H9 (cell line): ENCODE data around the gene SAP30L. TPM values are rescaled to one million over a fixed set of nuclear protein-coding genes. Genes with fewer than 3 reads are reported as not detected.

ENCODE experiments used
- DNase-seq: peaks from one replicate; pipeline ENCODE4 v3.0.0-alpha.2; 2017
- H2AFZ ChIP-seq: one replicate; pipeline ENCODE4 v1.6.1; 2013; ENCODE audit warnings: mild to moderate bottlenecking, low read length, control low read depth, moderate library complexity
- H2AK5ac ChIP-seq: 2 replicates; pipeline ENCODE4 v1.6.1; 2013; ENCODE audit warnings: low read length, control low read depth, mixed read lengths; ENCODE audit not compliant: insufficient read length
- H2BK120ac ChIP-seq: one replicate; pipeline ENCODE4 v1.6.1; 2013; ENCODE audit warnings: low read depth, mild to moderate bottlenecking, low read length, control low read depth, inconsistent platforms; ENCODE audit not compliant: poor library complexity, severe bottlenecking
- H2BK12ac ChIP-seq: 2 replicates; pipeline ENCODE4 v1.6.1; 2013; ENCODE audit warnings: low read length, control low read depth, mixed read lengths, low read depth; ENCODE audit not compliant: insufficient read length
- H2BK15ac ChIP-seq: 2 replicates; pipeline ENCODE4 v1.6.1; 2013; ENCODE audit warnings: low read depth, low read length, control low read depth
- H2BK20ac ChIP-seq: one replicate; pipeline ENCODE4 v1.6.1; 2013; ENCODE audit warnings: low read depth, mild to moderate bottlenecking, low read length, control low read depth, inconsistent platforms; ENCODE audit not compliant: poor library complexity, severe bottlenecking
- H2BK5ac ChIP-seq: 2 replicates; pipeline ENCODE4 v1.6.1; 2013; ENCODE audit warnings: low read length, control low read depth, mixed read lengths; ENCODE audit not compliant: insufficient read length
- H3K14ac ChIP-seq: 2 replicates; pipeline ENCODE4 v1.6.1; 2013; ENCODE audit warnings: low read length, control low read depth; ENCODE audit not compliant: insufficient read depth
- H3K18ac ChIP-seq: 2 replicates; pipeline ENCODE4 v1.6.1; 2013; ENCODE audit warnings: low read depth, mild to moderate bottlenecking, mixed read lengths, low read length, control low read depth; ENCODE audit not compliant: insufficient read length
- H3K23ac ChIP-seq: 2 replicates; pipeline ENCODE4 v1.6.1; 2013; ENCODE audit warnings: low read length, control low read depth, mixed read lengths, low read depth; ENCODE audit not compliant: insufficient read length
- H3K23me2 ChIP-seq: 2 replicates; pipeline ENCODE4 v1.6.1; 2013; ENCODE audit warnings: low read depth, mild to moderate bottlenecking, mixed read lengths, low read length, control low read depth; ENCODE audit not compliant: insufficient read length, poor library complexity, severe bottlenecking
- H3K27ac ChIP-seq: 2 replicates; pipeline ENCODE4 v1.5.1; 2013; ENCODE audit warnings: low read length, control low read depth, mixed read lengths, low read depth; ENCODE audit not compliant: insufficient read length
- H3K27me3 ChIP-seq: 2 replicates; pipeline ENCODE4 v1.6.1; 2013; ENCODE audit warnings: low read length, control low read depth, inconsistent platforms; ENCODE audit not compliant: insufficient read depth
- H3K4ac ChIP-seq: 2 replicates; pipeline ENCODE4 v1.6.1; 2013; ENCODE audit warnings: low read depth, mild to moderate bottlenecking, control low read depth, inconsistent platforms, low read length, moderate library complexity
- H3K4me1 ChIP-seq: 2 replicates; pipeline ENCODE4 v1.6.1; 2013; ENCODE audit warnings: low read length, control low read depth, inconsistent platforms; ENCODE audit not compliant: insufficient read depth
- H3K4me2 ChIP-seq: 2 replicates; pipeline ENCODE4 v1.6.1; 2013; ENCODE audit warnings: low read length, control low read depth, mixed read lengths; ENCODE audit not compliant: insufficient read length, insufficient read depth
- H3K56ac ChIP-seq: 2 replicates; pipeline ENCODE4 v1.6.1; 2013; ENCODE audit warnings: low read depth, mild to moderate bottlenecking, mixed read lengths, low read length, control low read depth; ENCODE audit not compliant: insufficient read length
- H3K79me1 ChIP-seq: 2 replicates; pipeline ENCODE4 v1.6.1; 2013; ENCODE audit warnings: low read depth, mild to moderate bottlenecking, moderate library complexity, low read length, control low read depth, inconsistent platforms; ENCODE audit not compliant: insufficient read depth, poor library complexity, severe bottlenecking
- H3K79me2 ChIP-seq: 2 replicates; pipeline ENCODE4 v1.6.1; 2013; ENCODE audit warnings: low read length, control low read depth, inconsistent platforms; ENCODE audit not compliant: insufficient read depth
- H3K9ac ChIP-seq: 2 replicates; pipeline ENCODE4 v1.6.1; 2013; ENCODE audit warnings: low read length, control low read depth, mixed read lengths; ENCODE audit not compliant: insufficient read length; ENCODE audit errors: extremely low read depth
- H3K9me3 ChIP-seq: one replicate; pipeline ENCODE4 v1.6.1; 2013; ENCODE audit warnings: low read depth, low read length, inconsistent platforms; ENCODE audit not compliant: control insufficient read depth
- H3T11ph ChIP-seq: one replicate; pipeline ENCODE4 v1.6.1; 2013; ENCODE audit warnings: mild to moderate bottlenecking, low read length, control low read depth, inconsistent platforms
- H4K20me1 ChIP-seq: one replicate; pipeline ENCODE4 v1.6.1; 2013; ENCODE audit not compliant: control insufficient read depth, insufficient read length, insufficient read depth
- H4K5ac ChIP-seq: 2 replicates; pipeline ENCODE4 v1.6.1; 2013; ENCODE audit warnings: low read depth, mild to moderate bottlenecking, mixed read lengths, low read length, control low read depth; ENCODE audit not compliant: insufficient read length
- H4K8ac ChIP-seq: replicated peaks from 2 replicates; pipeline ENCODE4 v1.6.1; 2013; ENCODE audit warnings: low read length, control low read depth, mixed read lengths, low read depth; ENCODE audit not compliant: insufficient read length
- H4K91ac ChIP-seq: 2 replicates; pipeline ENCODE4 v1.6.1; 2013; ENCODE audit warnings: low read depth, mild to moderate bottlenecking, moderate library complexity, mixed read lengths, low read length, control low read depth; ENCODE audit not compliant: insufficient read length
- H3K27ac Mint-ChIP-seq, 3 experiments: 2 replicates in 2 of 3; 3 replicates in 1 of 3; pipeline ENCODE4 v1.8.0; 2020 to 2021; ENCODE audit warnings: mixed read lengths in 3 of 3, mild to moderate bottlenecking in 1 of 3, moderate library complexity in 1 of 3
- H3K27me3 Mint-ChIP-seq: 2 replicates; pipeline ENCODE4 v1.8.0; 2021; ENCODE audit warnings: low read depth, mild to moderate bottlenecking, moderate library complexity, mixed read lengths
- H3K36me3 Mint-ChIP-seq, 3 experiments: 2 replicates in 2 of 3; 3 replicates in 1 of 3; pipeline ENCODE4 v1.8.0; 2020 to 2021; ENCODE audit warnings: low read depth in 3 of 3, mixed read lengths in 3 of 3; ENCODE audit not compliant: insufficient read depth in 1 of 3
- H3K4me1 Mint-ChIP-seq, 2 experiments: 2 replicates each; pipeline ENCODE4 v1.8.0; 2020; ENCODE audit warnings: mixed read lengths in 2 of 2
- H3K4me3 Mint-ChIP-seq, 2 experiments: 2 replicates in 1 of 2; 3 replicates in 1 of 2; pipeline ENCODE4 v1.8.0; 2020 to 2021; ENCODE audit warnings: mild to moderate bottlenecking in 2 of 2, mixed read lengths in 2 of 2, moderate library complexity in 1 of 2
- H3K9me3 Mint-ChIP-seq, 2 experiments: 2 replicates in 1 of 2; 3 replicates in 1 of 2; pipeline ENCODE4 v1.8.0; 2020; ENCODE audit warnings: mild to moderate bottlenecking in 2 of 2, mixed read lengths in 2 of 2, moderate library complexity in 1 of 2
- WGBS: extraction: QIAGEN DNeasy Blood & Tissue Kit; methylation state at CpG from one replicate; pipeline ENCODE4 v1.1.7; 2013; ENCODE audit warnings: missing lambda C conversion rate, low lambda C conversion rate, mixed read lengths; ENCODE audit not compliant: insufficient read length; ENCODE audit errors: extremely low coverage; 5-methylcytosine and 5-hydroxymethylcytosine counted together
- total RNA-seq: library from RNA; stranded (reverse); gene quantifications from 2 replicates; pipeline ENCODE4 v1.2.1, GENCODE V29; 2021
- TF ChIP-seq, protein P1 (sequence below): fragments of 200-600 bp; sonication (generic); conservative IDR thresholded peaks from 3 replicates; pipeline ENCODE4 v1.8.0; 2021; ENCODE audit warnings: antibody characterized with exemption, mild to moderate bottlenecking

Gene SAP30L
- total RNA-seq, 1 experiment from 2014 or later = 25.0 TPM

- Histone ChIP-seq H3K4me1 (no peaks in the 10 kb centered on the region), H4K20me1 (peaks cover 2% of the 10 kb centered on the region), H2AK5ac (no peak overlapping the region), H3K27ac (no peak overlapping the region), H4K8ac (no peak overlapping the region), H4K91ac (no peak overlapping the region), H3K9ac (no peak overlapping the region), H2BK5ac (no peak overlapping the region), H3K23ac (no peak overlapping the region), H2BK20ac (no peak overlapping the region), H3K79me1 (no peaks in the 10 kb centered on the region), H2BK120ac (no peak overlapping the region), H2BK15ac (no peak overlapping the region), H3K27me3 (peaks cover 95% of the 10 kb centered on the region), H3K14ac (no peak overlapping the region), H2BK12ac (no peak overlapping the region), H4K5ac (no peak overlapping the region), H3K18ac (no peak overlapping the region), H2AFZ (no peak overlapping the region), H3K4me2 (peak overlapping the region; percentile 51), H3K23me2 (peaks cover 34% of the 10 kb centered on the region), H3K56ac (no peak overlapping the region), H3K79me2 (no peaks in the 10 kb centered on the region), H3T11ph (no peak overlapping the region), H3K4ac (no peak overlapping the region), H3K9me3 (no peaks in the 10 kb centered on the region)
- Mint-ChIP-seq H3K27me3 (peaks cover 100% of the 10 kb centered on the region), H3K4me3 (peak overlapping the region; percentile 12 to 72; a peak in 4 of 5 replicates), H3K36me3 (peaks cover 0 to 3% (median 0%) of the 10 kb centered on the region in 3 experiments; a peak in 2 of 7 replicates), H3K9me3 (no peaks in the 10 kb centered on the region; a peak in 2 of 5 replicates), H3K4me1 (peaks cover 50 to 66% of the 10 kb centered on the region in 2 experiments), H3K27ac (no peak overlapping the region)
- WGBS = no CpG with 5 or more reads among the region's 46 CpGs
- peak; percentile 51 for DNase-seq
- TF ChIP-seq, protein P1, sequence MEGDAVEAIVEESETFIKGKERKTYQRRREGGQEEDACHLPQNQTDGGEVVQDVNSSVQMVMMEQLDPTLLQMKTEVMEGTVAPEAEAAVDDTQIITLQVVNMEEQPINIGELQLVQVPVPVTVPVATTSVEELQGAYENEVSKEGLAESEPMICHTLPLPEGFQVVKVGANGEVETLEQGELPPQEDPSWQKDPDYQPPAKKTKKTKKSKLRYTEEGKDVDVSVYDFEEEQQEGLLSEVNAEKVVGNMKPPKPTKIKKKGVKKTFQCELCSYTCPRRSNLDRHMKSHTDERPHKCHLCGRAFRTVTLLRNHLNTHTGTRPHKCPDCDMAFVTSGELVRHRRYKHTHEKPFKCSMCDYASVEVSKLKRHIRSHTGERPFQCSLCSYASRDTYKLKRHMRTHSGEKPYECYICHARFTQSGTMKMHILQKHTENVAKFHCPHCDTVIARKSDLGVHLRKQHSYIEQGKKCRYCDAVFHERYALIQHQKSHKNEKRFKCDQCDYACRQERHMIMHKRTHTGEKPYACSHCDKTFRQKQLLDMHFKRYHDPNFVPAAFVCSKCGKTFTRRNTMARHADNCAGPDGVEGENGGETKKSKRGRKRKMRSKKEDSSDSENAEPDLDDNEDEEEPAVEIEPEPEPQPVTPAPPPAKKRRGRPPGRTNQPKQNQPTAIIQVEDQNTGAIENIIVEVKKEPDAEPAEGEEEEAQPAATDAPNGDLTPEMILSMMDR = no peak
Measured at GRCh38 chr5:154475591-154476353, 30.0 kb downstream of the SAP30L start.
